Endothelial cell of umbilical vein (primary cell): Measurements from ENCODE around the gene CSNK1D. TPM values are rescaled to one million over a fixed set of nuclear protein-coding genes. Genes with fewer than 3 reads are reported as not detected.
A peak's percentile ranks its signal among the peaks of the same experiment; 100 is the strongest.

ENCODE experiments used
- BruUV-seq: library from RNA; stranded (reverse); fragments of 400-500 nt; replicated peaks from 2 replicates; lab custom pipeline; 2021; lab: Mats Ljungman, UMichigan
- CTCF ChIA-PET: fragments of 300-600, 350-600 bp; sonication (Branson Sonifier 250); formaldehyde crosslinking; loops from one replicate; lab custom pipeline; 2021; ENCODE audit warnings: antibody characterized with exemption, inconsistent platforms; lab: Charles Lee
- POLR2A ChIA-PET: fragments of 300-600, 350-600 bp; sonication (Branson Sonifier 250); formaldehyde crosslinking; loops from one replicate; lab custom pipeline; 2021; ENCODE audit warnings: antibody characterized with exemption, inconsistent platforms; lab: Charles Lee
- DNase-seq: peaks from one replicate; pipeline ENCODE4 v3.0.0-alpha.2; 2011; ENCODE audit warnings: low read depth, low spot score
- FAIRE-seq: peaks from 2 replicates; lab custom pipeline; 2011; peaks lifted over from hg19 to GRCh38; lab: Jason Lieb, UNC
- H2AFZ ChIP-seq: 2 replicates; pipeline ENCODE4 v1.6.0; 2012; ENCODE audit warnings: low read depth, low read length, control low read depth, inconsistent platforms
- H3K27ac ChIP-seq: 2 replicates; pipeline ENCODE4 v1.5.1; 2011; ENCODE audit warnings: low read depth, mild to moderate bottlenecking, control low read depth, low read length, moderate library complexity; ENCODE audit not compliant: insufficient read depth
- H3K27me3 ChIP-seq, 2 experiments: 2 replicates each; pipeline versions ENCODE4 v1.6.0 to v1.6.1; 2011; ENCODE audit warnings: low read length in 2 of 2, mixed read lengths in 1 of 2; ENCODE audit not compliant: control insufficient read depth in 2 of 2, insufficient read depth in 2 of 2
- H3K36me3 ChIP-seq, 2 experiments: 2 replicates in 1 of 2; 3 replicates in 1 of 2; pipeline ENCODE4 v1.5.1; 2011; ENCODE audit warnings: low read length in 2 of 2, mild to moderate bottlenecking in 1 of 2, moderate library complexity in 1 of 2; ENCODE audit not compliant: control insufficient read depth in 2 of 2, insufficient read depth in 2 of 2; ENCODE audit errors: extremely low read depth in 1 of 2
- H3K4me1 ChIP-seq: 3 replicates; pipeline ENCODE4 v1.5.1; 2011; ENCODE audit warnings: mild to moderate bottlenecking, low read length; ENCODE audit not compliant: control insufficient read depth, insufficient read depth; ENCODE audit errors: extremely low read depth
- H3K4me2 ChIP-seq: 2 replicates; pipeline ENCODE4 v1.6.1; 2011; ENCODE audit warnings: low read length, control low read depth, mixed read lengths; ENCODE audit not compliant: insufficient read depth
- H3K4me3 ChIP-seq, 3 experiments: fragments of 200-600 bp in 1 of 3; sonication (generic), shearing (Covaris generic) in 1 of 3; replicated peaks in 1 of 3; 2 replicates each; pipeline ENCODE4 v1.5.1; 2011 to 2016; ENCODE audit warnings: control low read depth in 3 of 3, low read length in 3 of 3, mild to moderate bottlenecking in 2 of 3, inconsistent platforms in 1 of 3, low read depth in 1 of 3, moderate library complexity in 1 of 3; ENCODE audit not compliant: insufficient read depth in 1 of 3
- H3K79me2 ChIP-seq: 2 replicates; pipeline ENCODE4 v1.6.0; 2012; ENCODE audit warnings: low read length, inconsistent platforms; ENCODE audit not compliant: control insufficient read depth, insufficient read depth
- H3K9ac ChIP-seq: replicated peaks from 2 replicates; pipeline ENCODE3; 2011; ENCODE audit warnings: low read length, control low read depth; ENCODE audit not compliant: insufficient read depth; ENCODE audit errors: extremely low read depth
- H3K9me1 ChIP-seq: replicated peaks from 3 replicates; pipeline ENCODE4 v1.6.0; 2011; ENCODE audit warnings: mild to moderate bottlenecking, low read length; ENCODE audit not compliant: control insufficient read depth, insufficient read depth; ENCODE audit errors: extremely low read depth
- H3K9me3 ChIP-seq: replicated peaks from 2 replicates; pipeline ENCODE4 v1.5.1; 2012; ENCODE audit warnings: low read length, inconsistent platforms; ENCODE audit not compliant: control insufficient read depth, insufficient read depth
- H4K20me1 ChIP-seq: replicated peaks from 2 replicates; pipeline ENCODE3; 2011; ENCODE audit warnings: mild to moderate bottlenecking, low read length; ENCODE audit not compliant: control insufficient read depth, insufficient read depth; ENCODE audit errors: extremely low read depth
- EZH2 ChIP-seq: IDR thresholded peaks from 2 replicates; pipeline ENCODE4 v1.6.1; 2012; ENCODE audit warnings: borderline replicate concordance, low read depth, mild to moderate bottlenecking, moderate library complexity, low read length, inconsistent platforms; ENCODE audit not compliant: severe bottlenecking
- FOS ChIP-seq: IDR thresholded peaks from 2 replicates; pipeline ENCODE4 v1.6.1; 2011; ENCODE audit warnings: mild to moderate bottlenecking, low read length, moderate library complexity, borderline replicate concordance; ENCODE audit not compliant: insufficient read depth
- JUN ChIP-seq: IDR thresholded peaks from 2 replicates; pipeline ENCODE4 v1.6.1; 2011; ENCODE audit warnings: borderline replicate concordance, low read depth; ENCODE audit not compliant: insufficient read length, insufficient read depth
- POLR2A ChIP-seq: IDR thresholded peaks from 2 replicates; pipeline ENCODE4 v1.6.1; 2012; ENCODE audit warnings: low read depth, mild to moderate bottlenecking, control low read depth, low read length
- POLR2AphosphoS5 ChIP-seq: IDR thresholded peaks from 2 replicates; pipeline ENCODE4 v1.6.1; 2012; ENCODE audit warnings: low read depth, mild to moderate bottlenecking, control low read depth, low read length, moderate library complexity; ENCODE audit not compliant: insufficient read depth
- dilution Hi-C: fragments of 300-500 bp; cut with MboI; formaldehyde crosslinking; loops from one replicate; pipeline ENCODE4 v1.15.0; 2019; ENCODE audit warnings: low sequenced_read_pairs; ENCODE audit not compliant: extremely low pct_ligation_motif_present
- intact Hi-C: fragments of 100-400 bp; cut with micrococcal nuclease; formaldehyde crosslinking; loops from one replicate; pipeline ENCODE4 v1.10.0; 2022
- polyA plus RNA-seq, 4 experiments: library from polyadenylated mRNA; depleted of rRNA in 3 of 4; stranded (reverse) in 3 of 4; unstranded in 1 of 4; fragments of >200 nt; gene quantifications; 2 replicates each; pipeline versions ENCODE4 v1.2.1 to v1.2.3, GENCODE V29; 2011 to 2012; ENCODE audit warnings: missing spikeins in 1 of 4
- total RNA-seq: library from RNA; stranded (reverse); gene quantifications from 2 replicates; pipeline ENCODE4 v1.2.3, GENCODE V29; 2021
- TF ChIP-seq, protein P1 (sequence below): IDR thresholded peaks from 2 replicates; pipeline ENCODE4 v1.6.1; 2011; ENCODE audit not compliant: insufficient read depth, insufficient read length

The CSNK1D gene
- total and polyA plus RNA-seq, 2 donors (not counting 3 experiments of a cell fraction or from before 2014, with no cell fraction given) = 127 to 155 TPM

DNA sequence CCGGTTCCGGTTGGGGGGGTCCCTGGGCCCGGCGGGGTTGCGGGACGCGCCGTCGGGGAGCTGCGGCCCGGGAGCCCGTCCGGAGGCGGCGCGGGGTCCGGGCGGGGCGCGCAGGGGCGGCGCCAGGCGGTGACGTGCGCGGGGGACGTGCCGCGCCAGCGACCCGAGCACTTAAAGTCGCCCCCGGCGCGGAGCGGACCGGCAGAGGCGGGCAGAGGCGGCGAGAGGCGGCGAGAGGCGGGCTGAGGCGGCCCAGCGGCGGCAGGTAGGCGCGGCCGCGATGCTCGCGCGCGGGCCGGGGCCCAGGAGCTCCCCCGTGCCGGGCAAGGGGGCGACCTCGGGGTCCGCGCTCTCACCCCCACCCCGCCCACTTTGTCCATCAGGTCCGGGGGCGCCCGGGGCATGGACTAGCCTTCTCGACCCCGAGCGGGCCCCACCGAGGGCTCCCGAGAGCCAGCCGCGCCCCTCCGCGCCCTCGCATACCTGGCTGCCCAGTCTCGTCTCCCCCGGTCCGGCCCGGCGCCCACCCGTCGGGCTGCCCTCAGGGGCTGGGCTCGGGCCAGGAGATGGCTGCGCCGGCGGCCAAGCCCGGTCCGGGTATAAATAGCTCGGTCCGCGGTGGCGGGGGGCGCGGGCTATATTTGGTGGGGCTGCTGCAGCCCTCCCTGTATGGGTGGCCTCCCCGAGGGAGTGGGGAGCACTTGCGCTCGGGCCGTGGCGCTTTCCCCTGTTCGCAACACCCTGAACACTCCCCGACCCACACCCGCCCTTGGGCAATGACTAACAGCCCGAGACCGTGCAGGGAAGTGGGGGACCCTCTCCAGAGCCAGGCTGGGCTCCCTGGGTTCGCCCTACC is 44.4 kb downstream of the CSNK1D start, which contains the start of gene SLC16A3:
Gene SLC16A3 (plus strand): TSS at position 201 of the 856 bp plus-strand sequence. CDS start 6,967 bp downstream, outside the sequence.
- intact Hi-C loops = loop anchor here (1.0 to 5.0 kb wide), 3 partner anchors 12 to 132 kb away; partner anchors contain the start of gene FASN
- peak; percentile 51 for DNase-seq
- peaks cover 21% of the 10 kb centered on the region for H3K4me1 ChIP-seq

More for the DNA sequence above, 44.4 kb downstream of the CSNK1D start, which contains the start of gene SLC16A3:
- Histone ChIP-seq H3K27me3 (no peaks in the 10 kb centered on the region), H3K4me3 (peak within 1 kb of the TSS; percentile 53 to 89 (median 71)), H2AFZ (peak within 1 kb of the TSS; percentile 70), H3K9me1 (no peaks in the 10 kb centered on the region), H3K9me3 (no peaks in the 10 kb centered on the region), H3K27ac (peak within 1 kb of the TSS; percentile 53), H3K9ac (peak within 1 kb of the TSS; percentile 76), H3K79me2 (peaks cover 47% of the 10 kb centered on the region), H3K36me3 (no peaks in the 10 kb centered on the region), H3K4me2 (peak within 1 kb of the TSS; percentile 84), H4K20me1 (no peaks in the 10 kb centered on the region)
- ChIA-PET POLR2A (interaction anchor here (0.5 to 1.6 kb wide), 9 partner anchors 9 to 970 kb away, joined by 3 to 7 read pairs (median 4); partner anchors contain the start of gene LRRC45), CTCF (interaction anchor here (1.1 to 8.8 kb wide), 6 partner anchors 8 to 198 kb away, joined by 3 to 104 read pairs (median 4); partner anchors contain the start of gene RAC3)
- dilution Hi-C loops = no loop called here
- peak; percentile 66 for FAIRE-seq
- no peak for TF ChIP-seq EZH2
- no peak for TF ChIP-seq JUN
- no peak for TF ChIP-seq FOS
- TF ChIP-seq, protein P1, sequence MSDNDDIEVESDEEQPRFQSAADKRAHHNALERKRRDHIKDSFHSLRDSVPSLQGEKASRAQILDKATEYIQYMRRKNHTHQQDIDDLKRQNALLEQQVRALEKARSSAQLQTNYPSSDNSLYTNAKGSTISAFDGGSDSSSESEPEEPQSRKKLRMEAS = no peak
- peak; percentile 99 for TF ChIP-seq POLR2A
- TF ChIP-seq POLR2AphosphoS5 = peak; percentile 100
- BruUV-seq = TSS peak; percentile 49
